T-helper 2 cell treated with Interferon-gamma antibody and Interleukin-4, amounts not matched to agents 5 μg/mL and 100 μg/mL, for 36 hours (primary cell): ENCODE measurements around the gene CCL1.
"Not testable (repeated sequence)": the region's sequence is repeated elsewhere in the genome, so short reads cannot be mapped to it uniquely, and the experiment has no call there.

ENCODE experiments used
- DNase-seq: peaks from one replicate; pipeline ENCODE4 v3.0.0; 2021; ENCODE audit warnings: low spot score
- H3K27ac Mint-ChIP-seq: one replicate; pipeline ENCODE4 v1.8.0; 2021; ENCODE audit warnings: mild to moderate bottlenecking, mixed read lengths
- H3K27me3 Mint-ChIP-seq: one replicate; pipeline ENCODE4 v1.8.0; 2021; ENCODE audit warnings: low read depth, mixed read lengths
- H3K36me3 Mint-ChIP-seq: one replicate; pipeline ENCODE4 v1.8.0; 2021; ENCODE audit warnings: low read depth, mixed read lengths
- H3K4me1 Mint-ChIP-seq: one replicate; pipeline ENCODE4 v1.8.0; 2021; ENCODE audit warnings: low read depth, mixed read lengths
- H3K4me3 Mint-ChIP-seq: one replicate; pipeline ENCODE4 v1.8.0; 2022; ENCODE audit warnings: mild to moderate bottlenecking, moderate library complexity, mixed read lengths
- H3K9me3 Mint-ChIP-seq: one replicate; pipeline ENCODE4 v1.8.0; 2021; ENCODE audit warnings: mixed read lengths

Gene CCL1

DNA sequence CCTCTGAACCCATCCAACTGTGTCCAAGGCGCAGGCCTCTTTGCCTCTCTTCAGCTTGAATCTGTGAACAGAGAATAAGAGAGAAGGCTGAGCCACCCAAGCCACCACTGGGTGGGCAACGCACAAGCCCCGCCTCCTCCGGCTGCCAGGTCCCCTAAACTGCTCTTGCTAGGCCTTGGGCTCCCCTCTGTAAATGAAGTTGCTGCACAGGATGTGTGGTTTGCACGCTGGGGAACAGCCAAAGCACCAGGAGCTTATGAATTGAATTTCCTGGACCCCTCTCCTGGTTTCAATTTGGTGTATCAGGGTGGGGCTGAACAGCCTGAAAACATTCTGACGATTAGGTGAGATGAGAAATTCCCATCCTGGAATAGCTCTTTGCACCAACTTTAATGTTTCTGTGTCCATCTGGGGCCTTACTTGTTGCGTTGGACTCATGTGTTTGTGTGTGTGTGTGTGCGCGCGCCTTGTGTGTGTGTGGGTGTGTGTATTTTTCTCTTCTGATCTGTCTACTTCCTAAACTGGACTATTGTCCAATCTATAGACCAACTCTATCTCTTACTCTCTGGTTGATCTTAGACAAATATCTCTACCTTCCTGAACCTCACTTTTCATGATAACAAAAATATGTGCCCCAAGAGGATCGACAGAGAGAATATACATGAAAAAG is 2.3 kb downstream of the CCL1 start:
- H3K4me3 Mint-ChIP-seq, result no peak overlapping the region

DNA sequence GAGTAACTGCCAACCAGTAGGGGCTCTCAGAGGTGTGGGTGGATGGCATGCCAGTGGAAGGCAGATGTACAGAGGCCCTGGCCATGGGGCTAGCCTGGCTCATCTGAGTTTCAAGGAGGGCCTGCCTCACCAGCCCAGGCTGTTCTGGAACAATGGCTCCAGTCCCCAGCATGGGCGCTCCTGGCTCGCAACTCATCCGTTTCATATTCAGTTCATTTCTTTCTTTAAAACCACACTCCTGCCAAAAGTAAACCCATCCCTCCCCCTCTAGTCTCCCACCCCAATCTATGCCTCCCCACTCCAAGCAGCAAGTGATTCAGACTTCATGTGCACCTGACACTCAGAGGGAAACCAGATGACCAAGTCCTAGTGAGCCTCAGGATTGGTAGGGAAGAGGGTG is 4.4 kb downstream of the CCL1 start:
- H3K27me3 Mint-ChIP-seq, result peaks cover 35% of the 10 kb centered on the region
- no peak overlapping the region for H3K27ac Mint-ChIP-seq
- no peak for DNase-seq
- no peaks in the 10 kb centered on the region for H3K36me3 Mint-ChIP-seq
- H3K4me1 Mint-ChIP-seq, result peaks cover 21% of the 10 kb centered on the region
- no peaks in the 10 kb centered on the region for H3K9me3 Mint-ChIP-seq
- H3K4me3 Mint-ChIP-seq, result no peak overlapping the region

More for the DNA sequence above, 2.3 kb downstream of the CCL1 start:
- H3K27me3 Mint-ChIP-seq, result peaks cover 22% of the 10 kb centered on the region
- no peaks in the 10 kb centered on the region for H3K36me3 Mint-ChIP-seq
- DNase-seq, result no peak
- no peaks in the 10 kb centered on the region for H3K9me3 Mint-ChIP-seq
- H3K4me1 Mint-ChIP-seq, result peaks cover 37% of the 10 kb centered on the region
- H3K27ac Mint-ChIP-seq, result no peak overlapping the region

DNA sequence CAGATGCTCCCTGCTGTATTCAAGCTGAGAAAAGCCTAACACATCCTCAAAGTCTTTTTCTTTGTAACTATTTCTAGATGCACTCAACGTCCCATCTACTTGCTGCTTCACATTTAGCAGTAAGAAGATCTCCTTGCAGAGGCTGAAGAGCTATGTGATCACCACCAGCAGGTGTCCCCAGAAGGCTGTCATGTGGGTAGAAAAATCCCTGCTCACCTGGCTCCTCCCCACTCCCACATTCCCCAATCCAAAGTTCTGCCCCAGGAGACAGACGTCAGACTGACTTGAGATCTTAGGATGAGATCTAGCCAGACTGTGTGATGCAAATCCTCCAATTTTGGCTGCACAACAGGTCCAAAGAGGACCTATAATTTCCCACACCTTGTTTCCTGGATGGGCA is 5.6 kb downstream of the CCL1 start:
- H3K9me3 Mint-ChIP-seq, result no peaks in the 10 kb centered on the region
- no peak for DNase-seq
- H3K27ac Mint-ChIP-seq, result no peak overlapping the region
- peaks cover 13% of the 10 kb centered on the region for H3K4me1 Mint-ChIP-seq
- H3K27me3 Mint-ChIP-seq, result peaks cover 45% of the 10 kb centered on the region
- no peaks in the 10 kb centered on the region for H3K36me3 Mint-ChIP-seq
- H3K4me3 Mint-ChIP-seq, result no peak overlapping the region

- Mint-ChIP-seq H3K27ac (no peak within 1 kb of the TSS), H3K27me3 (peaks cover 52% of the 10 kb centered on the region), H3K4me1 (peaks cover 8% of the 10 kb centered on the region), H3K36me3 (no peaks in the 10 kb centered on the region), H3K9me3 (no peaks in the 10 kb centered on the region), H3K4me3 (no peak within 1 kb of the TSS)
- DNase-seq, result no peak
Observed at GRCh38 chr17:34356194-34356593, 6.8 kb downstream of the CCL1 start, which contains the start of gene CCL13. TSS of gene CCL13 (plus strand) at chr17:34356480. CDS start at chr17:34356527, 47 bp downstream.

DNA sequence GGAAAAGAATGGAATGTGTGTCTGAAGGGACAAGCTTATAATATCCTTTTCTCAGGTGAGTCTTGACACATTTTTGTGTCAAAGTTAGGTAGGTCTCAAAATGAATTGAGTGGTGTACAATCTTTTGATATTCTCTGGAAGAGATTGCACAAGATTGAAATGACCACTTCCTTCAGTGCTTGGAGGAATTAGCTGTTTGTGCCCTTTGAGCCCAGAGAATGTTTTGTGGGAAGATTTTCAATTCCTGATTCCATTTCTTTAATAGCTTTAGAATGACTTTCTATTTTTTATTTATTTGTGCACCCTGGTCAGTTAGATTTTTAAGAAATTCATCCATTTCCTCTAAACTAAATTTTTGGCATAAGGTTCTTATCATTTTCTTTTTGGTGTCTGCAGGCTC is 8.4 kb downstream of the CCL1 start:
- no peak overlapping the region for H3K4me3 Mint-ChIP-seq
- no peaks in the 10 kb centered on the region for H3K9me3 Mint-ChIP-seq
- DNase-seq, result no peak
- no peak overlapping the region for H3K27ac Mint-ChIP-seq
- no peaks in the 10 kb centered on the region for H3K36me3 Mint-ChIP-seq
- peaks cover 53% of the 10 kb centered on the region for H3K27me3 Mint-ChIP-seq
- no peaks in the 10 kb centered on the region for H3K4me1 Mint-ChIP-seq

- Mint-ChIP-seq H3K27ac (no peak overlapping the region), H3K27me3 (peaks cover 45% of the 10 kb centered on the region), H3K36me3 (no peaks in the 10 kb centered on the region), H3K4me3 (no peak overlapping the region), H3K4me1 (no peaks in the 10 kb centered on the region), H3K9me3 (no peaks in the 10 kb centered on the region)
- DNase-seq, result no peak
Observed at GRCh38 chr17:34352191-34352590, 10.8 kb downstream of the CCL1 start.

- H3K4me3 Mint-ChIP-seq, result no peak overlapping the region
Observed at GRCh38 chr17:34351096-34351495, 11.9 kb downstream of the CCL1 start.

GRCh38 chr17:34349751-34350150 is 13.3 kb downstream of the CCL1 start:
- Mint-ChIP-seq H3K9me3 (no peaks in the 10 kb centered on the region), H3K27ac (no peak overlapping the region), H3K36me3 (no peaks in the 10 kb centered on the region), H3K4me1 (no peaks in the 10 kb centered on the region), H3K4me3 (no peak overlapping the region), H3K27me3 (peaks cover 45% of the 10 kb centered on the region)
- DNase-seq, result no peak

More at GRCh38 chr17:34351096-34351495, 11.9 kb downstream of the CCL1 start:
- H3K27ac Mint-ChIP-seq, result no peak overlapping the region
- DNase-seq, result no peak
- H3K4me1 Mint-ChIP-seq, result no peaks in the 10 kb centered on the region
- no peaks in the 10 kb centered on the region for H3K36me3 Mint-ChIP-seq
- peaks cover 46% of the 10 kb centered on the region for H3K27me3 Mint-ChIP-seq
- H3K9me3 Mint-ChIP-seq, result no peaks in the 10 kb centered on the region

DNA sequence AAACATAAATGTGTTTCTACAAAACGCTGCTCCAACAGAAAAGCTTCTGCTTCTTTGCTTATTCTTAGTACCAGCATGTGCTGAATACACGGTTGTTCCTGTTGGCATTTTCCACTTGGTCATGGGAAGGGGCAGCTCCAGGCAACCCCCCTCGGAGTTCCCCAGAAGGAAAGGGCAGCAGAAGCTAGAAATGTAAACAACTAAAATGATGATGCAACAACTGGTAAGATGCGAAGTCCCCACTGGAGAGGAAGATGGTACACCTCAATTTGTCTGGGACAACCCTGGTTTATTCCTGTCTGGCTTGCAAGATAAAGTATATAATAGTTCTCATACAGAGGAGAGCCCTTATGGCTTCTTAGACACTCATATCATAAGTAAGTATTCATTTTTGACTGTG is 16.0 kb downstream of the CCL1 start:
- DNase-seq, result no peak
- Mint-ChIP-seq H3K27me3 (peaks cover 34% of the 10 kb centered on the region), H3K4me3 (no peak overlapping the region), H3K27ac (no peak overlapping the region), H3K4me1 (no peaks in the 10 kb centered on the region), H3K36me3 (no peaks in the 10 kb centered on the region), H3K9me3 (no peaks in the 10 kb centered on the region)

DNA sequence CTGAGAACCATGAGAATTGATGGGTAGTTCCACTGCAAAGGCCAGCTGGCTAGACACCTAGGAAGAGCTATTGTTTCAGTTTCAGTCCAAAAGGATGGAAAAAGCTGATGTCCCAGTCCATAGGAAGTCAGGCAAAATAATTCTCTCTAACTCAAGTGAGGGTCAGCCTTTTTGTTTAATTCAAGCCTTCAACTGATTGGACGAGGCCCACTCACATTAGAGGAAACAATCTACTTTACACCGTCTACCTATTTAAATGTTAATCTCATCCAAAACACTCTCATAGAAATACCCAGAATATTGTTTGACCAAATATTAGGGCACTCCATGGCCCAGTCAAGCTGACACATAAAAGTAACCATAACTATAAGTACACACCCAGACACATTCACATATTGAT is 21.1 kb downstream of the CCL1 start:
- H3K4me1 Mint-ChIP-seq, result no peaks in the 10 kb centered on the region
- peaks cover 44% of the 10 kb centered on the region for H3K27me3 Mint-ChIP-seq
- H3K4me3 Mint-ChIP-seq, result no peak overlapping the region

DNA sequence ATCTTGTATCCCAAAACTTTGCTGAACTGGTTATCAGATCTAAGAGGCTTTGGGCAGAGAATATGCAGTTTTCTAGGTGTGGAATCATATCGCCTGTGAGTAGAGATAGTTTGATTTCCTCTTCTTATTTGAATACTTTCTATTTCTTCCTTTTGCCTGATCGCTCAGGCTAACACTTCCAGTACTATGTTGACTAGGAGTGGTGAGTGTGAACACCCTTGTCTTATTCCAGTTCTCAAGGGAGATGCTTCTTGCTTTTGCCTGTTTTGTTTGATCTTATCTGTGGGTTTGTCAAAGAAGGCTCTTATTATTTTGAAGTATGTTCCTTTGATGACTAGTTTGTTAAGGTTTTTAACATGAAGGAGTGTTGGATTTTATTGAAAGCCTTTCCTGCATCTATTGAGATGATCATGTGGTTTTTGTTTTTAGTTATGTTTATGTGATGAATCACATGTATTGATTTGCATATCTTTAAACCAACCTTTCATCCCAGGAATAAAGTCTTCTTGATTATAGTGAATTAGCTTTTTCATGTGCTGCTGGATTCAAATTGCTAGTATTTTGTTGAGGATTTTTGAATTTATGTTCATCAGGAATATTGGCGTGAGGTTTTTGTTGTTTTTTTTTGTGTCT is 23.8 kb downstream of the CCL1 start:
- H3K27ac Mint-ChIP-seq, result no peak overlapping the region
- DNase-seq, result no peak
- no peaks in the 10 kb centered on the region for H3K4me1 Mint-ChIP-seq
- H3K27me3 Mint-ChIP-seq, result peaks cover 53% of the 10 kb centered on the region
- H3K9me3 Mint-ChIP-seq, result no peaks in the 10 kb centered on the region
- no peaks in the 10 kb centered on the region for H3K36me3 Mint-ChIP-seq
- no peak overlapping the region for H3K4me3 Mint-ChIP-seq

More for the DNA sequence above, 21.1 kb downstream of the CCL1 start:
- Mint-ChIP-seq H3K36me3 (no peaks in the 10 kb centered on the region), H3K9me3 (no peaks in the 10 kb centered on the region), H3K27ac (no peak overlapping the region)
- DNase-seq, result no peak

- no peak for DNase-seq
- no peaks in the 10 kb centered on the region for H3K9me3 Mint-ChIP-seq
- no peaks in the 10 kb centered on the region for H3K4me1 Mint-ChIP-seq
- no peak overlapping the region for H3K27ac Mint-ChIP-seq
- H3K27me3 Mint-ChIP-seq, result peaks cover 41% of the 10 kb centered on the region
- H3K36me3 Mint-ChIP-seq, result no peaks in the 10 kb centered on the region
- no peak overlapping the region for H3K4me3 Mint-ChIP-seq
Observed at GRCh38 chr17:34337701-34338100, 25.3 kb downstream of the CCL1 start.

DNA sequence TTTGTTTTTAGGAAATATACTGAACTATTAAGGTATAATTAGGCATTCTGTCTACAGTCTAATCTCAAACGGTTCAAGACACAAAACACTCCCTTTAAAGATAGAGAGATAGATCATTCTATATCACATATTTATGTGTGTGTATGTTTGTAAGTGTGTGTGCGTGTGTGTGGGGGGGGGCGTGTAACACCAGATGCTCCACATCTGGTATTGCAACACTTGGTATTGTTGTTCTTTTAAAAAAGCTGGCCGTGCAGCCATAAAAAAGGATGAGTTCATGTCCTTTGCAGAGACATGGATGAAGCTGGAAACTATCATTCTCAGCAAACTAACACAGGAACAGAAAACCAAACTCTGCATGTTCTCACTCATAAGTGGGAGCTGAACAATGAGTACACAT is 35.5 kb downstream of the CCL1 start:
- not testable (repeated sequence) for H3K4me1 Mint-ChIP-seq, H3K4me3 Mint-ChIP-seq

DNA sequence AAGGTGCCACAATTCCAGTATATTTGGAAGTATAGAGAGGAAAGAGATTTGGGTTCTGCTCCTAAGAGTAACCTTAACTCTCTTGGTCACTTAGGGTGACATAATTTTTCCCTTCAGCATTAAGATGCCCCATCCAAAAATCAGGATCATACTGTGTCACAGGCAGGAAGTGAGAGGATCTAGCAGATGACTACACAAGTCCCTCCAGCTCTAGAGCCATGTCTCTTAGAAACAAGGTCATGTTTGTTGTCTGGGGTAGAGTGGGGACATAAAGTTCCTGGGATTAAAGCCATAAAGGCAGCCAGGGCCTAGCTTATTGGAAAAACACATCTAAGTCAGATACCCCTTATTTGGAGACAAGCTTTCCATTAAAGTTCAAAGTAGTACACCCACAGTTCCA is 41.1 kb downstream of the CCL1 start:
- H3K27ac Mint-ChIP-seq, result no peak overlapping the region
- no peak overlapping the region for H3K4me3 Mint-ChIP-seq
- H3K36me3 Mint-ChIP-seq, result no peaks in the 10 kb centered on the region
- H3K27me3 Mint-ChIP-seq, result peaks cover 23% of the 10 kb centered on the region
- H3K9me3 Mint-ChIP-seq, result no peaks in the 10 kb centered on the region
- no peak for DNase-seq
- H3K4me1 Mint-ChIP-seq, result no peaks in the 10 kb centered on the region

More for the DNA sequence above, 35.5 kb downstream of the CCL1 start:
- not testable (repeated sequence) for H3K9me3 Mint-ChIP-seq, H3K36me3 Mint-ChIP-seq, H3K27ac Mint-ChIP-seq, DNase-seq
- peaks cover 52% of the 10 kb centered on the region for H3K27me3 Mint-ChIP-seq
